ENCODE data around the gene RLN1.
"Not testable (repeated sequence)": the region's sequence is repeated elsewhere in the genome, so short reads cannot be mapped to it uniquely, and the experiment has no call there.

The RLN1 gene, protein sequence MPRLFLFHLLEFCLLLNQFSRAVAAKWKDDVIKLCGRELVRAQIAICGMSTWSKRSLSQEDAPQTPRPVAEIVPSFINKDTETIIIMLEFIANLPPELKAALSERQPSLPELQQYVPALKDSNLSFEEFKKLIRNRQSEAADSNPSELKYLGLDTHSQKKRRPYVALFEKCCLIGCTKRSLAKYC

GRCh38 chr9:5338992-5339981 is at the start of gene RLN1:
TSS of gene RLN1 (minus strand) at chr9:5339876. CDS start at chr9:5339746, 130 bp downstream.
- CTCF ChIA-PET; POLR2A ChIA-PET; DNase-seq (ENCODE audit: extremely low spot score): not testable (repeated sequence)

GRCh38 chr9:5389109-5389732 is 49.5 kb upstream of the RLN1 start:
- no peak for TF ChIP-seq TARDBP (IDR thresholded peaks at IDR 0.05)
- TF ChIP-seq BHLHE40 (IDR thresholded peaks at IDR 0.05; ENCODE audit: borderline replicate concordance) = no peak
- TF ChIP-seq FOXK2 (IDR thresholded peaks at IDR 0.05) = no peak

DNA sequence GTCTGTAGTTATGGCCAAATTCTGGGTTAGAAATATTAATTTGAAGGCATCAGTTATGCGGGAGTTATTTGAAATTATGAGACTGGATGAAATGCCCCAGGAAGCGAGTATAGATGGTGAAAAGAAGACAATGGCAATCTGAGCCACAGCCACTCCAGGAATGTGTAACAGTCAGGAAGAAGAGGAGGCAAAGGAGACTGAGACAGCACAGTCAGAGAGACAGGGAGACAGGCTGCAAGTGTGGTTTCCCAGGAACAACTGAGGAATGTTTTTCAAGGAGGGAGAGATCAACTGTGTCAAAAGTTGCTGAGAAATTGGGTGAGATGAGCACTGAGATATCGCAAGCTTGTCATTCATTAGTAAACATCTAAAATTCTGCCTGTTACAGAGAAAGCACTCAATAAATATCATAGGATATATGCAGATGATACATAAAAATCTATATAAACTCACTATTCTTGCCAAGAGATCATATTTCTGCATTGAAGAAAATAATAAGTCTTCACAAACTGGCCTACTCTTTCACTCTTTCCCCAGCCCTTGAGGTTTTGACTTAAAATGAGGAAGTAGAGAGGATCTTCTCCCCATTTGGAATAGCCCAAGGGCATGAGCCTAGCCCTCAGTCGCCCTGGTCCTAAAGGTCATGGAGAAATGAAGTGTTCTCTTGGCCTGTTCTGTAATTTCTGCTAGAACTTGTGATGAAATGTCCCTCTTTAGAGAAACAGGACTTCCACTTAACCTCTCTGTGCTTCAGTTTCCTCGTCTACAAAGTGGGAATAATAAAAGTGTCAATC is 48.5 kb upstream of the RLN1 start:
- POLR2A ChIA-PET = no interaction called here
- TF ChIP-seq LEF1 (IDR thresholded peaks at IDR 0.05; ENCODE audit: borderline replicate concordance) (no peak), HDGF (IDR thresholded peaks at IDR 0.05; ENCODE audit: borderline replicate concordance) (no peak), FOXA1 (IDR thresholded peaks at IDR 0.05) (no peak), SP1 (IDR thresholded peaks at IDR 0.05) (no peak), CTBP1 (IDR thresholded peaks at IDR 0.05; ENCODE audit: borderline replicate concordance) (no peak), FOXM1 (IDR thresholded peaks at IDR 0.05; ENCODE audit: borderline replicate concordance) (no peak), SUZ12 (IDR thresholded peaks at IDR 0.05) (no peak), TARDBP (IDR thresholded peaks at IDR 0.05) (no peak), ELF4 (IDR thresholded peaks at IDR 0.05) (no peak), L3MBTL2 (conservative IDR thresholded peaks at IDR 0.05) (no peak), FOXK2 (IDR thresholded peaks at IDR 0.05) (no peak), ZNF384 (IDR thresholded peaks at IDR 0.05) (no peak), NFRKB (IDR thresholded peaks at IDR 0.05) (no peak), BHLHE40 (IDR thresholded peaks at IDR 0.05; ENCODE audit: borderline replicate concordance) (no peak), ARNT (IDR thresholded peaks at IDR 0.05) (no peak)
- TF ChIP-seq, protein P1, sequence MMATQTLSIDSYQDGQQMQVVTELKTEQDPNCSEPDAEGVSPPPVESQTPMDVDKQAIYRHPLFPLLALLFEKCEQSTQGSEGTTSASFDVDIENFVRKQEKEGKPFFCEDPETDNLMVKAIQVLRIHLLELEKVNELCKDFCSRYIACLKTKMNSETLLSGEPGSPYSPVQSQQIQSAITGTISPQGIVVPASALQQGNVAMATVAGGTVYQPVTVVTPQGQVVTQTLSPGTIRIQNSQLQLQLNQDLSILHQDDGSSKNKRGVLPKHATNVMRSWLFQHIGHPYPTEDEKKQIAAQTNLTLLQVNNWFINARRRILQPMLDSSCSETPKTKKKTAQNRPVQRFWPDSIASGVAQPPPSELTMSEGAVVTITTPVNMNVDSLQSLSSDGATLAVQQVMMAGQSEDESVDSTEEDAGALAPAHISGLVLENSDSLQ (IDR thresholded peaks at IDR 0.05) = no peak
- no peak for DNase-seq (ENCODE audit: extremely low spot score)
- CTCF ChIA-PET = no interaction called here

More at GRCh38 chr9:5389109-5389732, 49.5 kb upstream of the RLN1 start:
- DNase-seq (ENCODE audit: extremely low spot score) = no peak
- CTCF ChIA-PET = no interaction called here
- POLR2A ChIA-PET = no interaction called here

- ChIA-PET CTCF (no interaction called here), POLR2A (no interaction called here)
- no peak for DNase-seq (ENCODE audit: extremely low spot score)
- TF ChIP-seq LEF1 (IDR thresholded peaks at IDR 0.05; ENCODE audit: borderline replicate concordance) = no peak
- no peak for TF ChIP-seq ZNF384 (IDR thresholded peaks at IDR 0.05)
- TF ChIP-seq, protein P1 (IDR thresholded peaks at IDR 0.05) = no peak
- no peak for TF ChIP-seq BHLHE40 (IDR thresholded peaks at IDR 0.05; ENCODE audit: borderline replicate concordance)
- TF ChIP-seq FOXK2 (IDR thresholded peaks at IDR 0.05) = no peak
- no peak for TF ChIP-seq FOXM1 (IDR thresholded peaks at IDR 0.05; ENCODE audit: borderline replicate concordance)
- TF ChIP-seq CTBP1 (IDR thresholded peaks at IDR 0.05; ENCODE audit: borderline replicate concordance) = no peak
- no peak for TF ChIP-seq ELF4 (IDR thresholded peaks at IDR 0.05)
- no peak for TF ChIP-seq SP1 (IDR thresholded peaks at IDR 0.05)
- TF ChIP-seq L3MBTL2 (conservative IDR thresholded peaks at IDR 0.05) = no peak
- no peak for TF ChIP-seq ARNT (IDR thresholded peaks at IDR 0.05)
- no peak for TF ChIP-seq SUZ12 (IDR thresholded peaks at IDR 0.05)
- TF ChIP-seq TARDBP (IDR thresholded peaks at IDR 0.05) = no peak
- TF ChIP-seq FOXA1 (IDR thresholded peaks at IDR 0.05) = no peak
- no peak for TF ChIP-seq HDGF (IDR thresholded peaks at IDR 0.05; ENCODE audit: borderline replicate concordance)
- no peak for TF ChIP-seq NFRKB (IDR thresholded peaks at IDR 0.05)
Observed at GRCh38 chr9:5384436-5384835, 44.8 kb upstream of the RLN1 start.

GRCh38 chr9:5382479-5382878 is 42.8 kb upstream of the RLN1 start:
- ChIA-PET CTCF (no interaction called here), POLR2A (no interaction called here)
- TF ChIP-seq FOXK2 (IDR thresholded peaks at IDR 0.05) (no peak), FOXM1 (IDR thresholded peaks at IDR 0.05; ENCODE audit: borderline replicate concordance) (no peak), ARNT (IDR thresholded peaks at IDR 0.05) (no peak), BHLHE40 (IDR thresholded peaks at IDR 0.05; ENCODE audit: borderline replicate concordance) (no peak), L3MBTL2 (conservative IDR thresholded peaks at IDR 0.05) (no peak), ZNF384 (IDR thresholded peaks at IDR 0.05) (no peak), SP1 (IDR thresholded peaks at IDR 0.05) (no peak), FOXA1 (IDR thresholded peaks at IDR 0.05) (no peak), TARDBP (IDR thresholded peaks at IDR 0.05) (no peak)
- TF ChIP-seq, protein P1 (IDR thresholded peaks at IDR 0.05) = no peak
- no peak for DNase-seq (ENCODE audit: extremely low spot score)
